Measurements from ENCODE around the gene MCC. TPM values are rescaled to one million over a fixed set of nuclear protein-coding genes. Genes with fewer than 3 reads are reported as not detected.

MCC gene
- total RNA-seq, 1 experiment from 2014 or later: 7.1 TPM

DNA sequence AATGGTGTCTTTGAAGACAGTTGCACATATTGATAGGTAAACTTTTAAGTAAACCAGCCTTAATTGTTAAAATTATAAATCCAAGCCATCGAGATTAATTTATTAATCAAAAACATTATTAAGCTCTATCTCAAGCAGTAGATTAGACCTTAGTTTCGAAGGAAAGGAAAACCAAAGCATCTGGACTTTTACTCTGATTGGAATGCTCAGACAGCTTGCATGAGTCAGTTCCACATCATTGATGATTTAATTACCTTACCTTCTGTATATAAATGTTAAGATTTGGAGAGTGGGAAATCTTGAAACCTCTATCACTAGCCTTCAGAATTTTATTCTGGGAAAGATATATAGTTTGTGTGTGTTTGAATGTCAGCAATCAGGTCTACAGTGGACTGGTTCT, 487.8 kb downstream of the MCC start:
- Histone ChIP-seq H3K27ac (ENCODE audit: low read length) (no peak overlapping the region), H3F3A (ENCODE audit: low read length, unreplicated experiment) (no peaks in the 10 kb centered on the region), H3K9me2 (replicated peaks; ENCODE audit: low read length) (no peaks in the 10 kb centered on the region), H3K9ac (ENCODE audit: low read length) (no peak overlapping the region), H3K4me2 (ENCODE audit: low read length) (no peak overlapping the region), H2AFZ (ENCODE audit: low read length) (no peak overlapping the region), H3K79me2 (ENCODE audit: low read length) (peaks cover 24% of the 10 kb centered on the region), H3K4me3 (ENCODE audit: low read length) (no peak overlapping the region), H3K36me3 (ENCODE audit: low read depth, low read length) (peaks cover 15% of the 10 kb centered on the region; the same call in 1 of the 2 replicates), H3K4me1 (ENCODE audit: insufficient read depth, low read length) (peaks cover 38% of the 10 kb centered on the region), H3K27me3 (ENCODE audit: low read length) (no peaks in the 10 kb centered on the region), H3K9me3 (ENCODE audit: low read length) (no peaks in the 10 kb centered on the region), H4K20me1 (ENCODE audit: low read length) (no peaks in the 10 kb centered on the region)
- TF ChIP-seq EZH2 (IDR thresholded peaks at IDR 0.05; ENCODE audit: low read length, unreplicated experiment): no peak
- TF ChIP-seq EZH2phosphoT487 (IDR thresholded peaks at IDR 0.05; ENCODE audit: borderline replicate concordance, low read length): no peak
- TF ChIP-seq, protein P1, sequence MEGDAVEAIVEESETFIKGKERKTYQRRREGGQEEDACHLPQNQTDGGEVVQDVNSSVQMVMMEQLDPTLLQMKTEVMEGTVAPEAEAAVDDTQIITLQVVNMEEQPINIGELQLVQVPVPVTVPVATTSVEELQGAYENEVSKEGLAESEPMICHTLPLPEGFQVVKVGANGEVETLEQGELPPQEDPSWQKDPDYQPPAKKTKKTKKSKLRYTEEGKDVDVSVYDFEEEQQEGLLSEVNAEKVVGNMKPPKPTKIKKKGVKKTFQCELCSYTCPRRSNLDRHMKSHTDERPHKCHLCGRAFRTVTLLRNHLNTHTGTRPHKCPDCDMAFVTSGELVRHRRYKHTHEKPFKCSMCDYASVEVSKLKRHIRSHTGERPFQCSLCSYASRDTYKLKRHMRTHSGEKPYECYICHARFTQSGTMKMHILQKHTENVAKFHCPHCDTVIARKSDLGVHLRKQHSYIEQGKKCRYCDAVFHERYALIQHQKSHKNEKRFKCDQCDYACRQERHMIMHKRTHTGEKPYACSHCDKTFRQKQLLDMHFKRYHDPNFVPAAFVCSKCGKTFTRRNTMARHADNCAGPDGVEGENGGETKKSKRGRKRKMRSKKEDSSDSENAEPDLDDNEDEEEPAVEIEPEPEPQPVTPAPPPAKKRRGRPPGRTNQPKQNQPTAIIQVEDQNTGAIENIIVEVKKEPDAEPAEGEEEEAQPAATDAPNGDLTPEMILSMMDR (conservative IDR thresholded peaks at IDR 0.05; ENCODE audit: low read depth, low read length): no peak
- peak; percentile 53; the same call in 1 of the 2 replicates for ATAC-seq
- peak; percentile 56 for DNase-seq
- POLR2A ChIA-PET (ENCODE audit: unreplicated experiment): no interaction called here
- BruUV-seq (replicated peaks): no TSS peak
- intact Hi-C loops (cut with micrococcal nuclease): no loop called here
- CTCF ChIA-PET: interaction anchor here (0.6 kb wide), 1 partner anchor 44 kb away, joined by 3 read pairs; no protein-coding TSS in a partner anchor

DNA sequence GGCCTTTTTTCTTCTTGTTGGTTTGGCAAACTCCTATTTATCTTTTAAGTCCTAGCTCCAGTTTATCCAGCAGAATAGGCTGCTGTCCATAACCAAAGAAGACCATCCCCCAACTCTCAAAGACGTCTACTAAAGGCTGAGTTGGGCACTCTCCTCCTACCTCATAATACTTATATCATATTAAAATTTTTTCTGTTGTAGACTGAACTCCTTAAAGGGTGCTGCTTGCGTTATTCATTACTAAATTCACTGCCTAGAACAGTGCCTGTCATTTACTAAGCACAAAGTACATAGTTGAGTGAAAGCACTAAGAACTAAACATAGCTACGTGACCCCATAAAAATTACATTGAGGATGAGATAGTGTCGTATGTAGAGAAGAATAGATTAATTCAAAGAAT, 490.0 kb downstream of the MCC start:
- H3K27ac ChIP-seq (ENCODE audit: low read length): no peak overlapping the region
- peaks cover 24% of the 10 kb centered on the region for H3K79me2 ChIP-seq (ENCODE audit: low read length)
- no peak for ATAC-seq
- no peak overlapping the region for H2AFZ ChIP-seq (ENCODE audit: low read length)
- H3F3A ChIP-seq (ENCODE audit: low read length, unreplicated experiment): no peaks in the 10 kb centered on the region
- peaks cover 9% of the 10 kb centered on the region; the same call in 1 of the 2 replicates for H3K36me3 ChIP-seq (ENCODE audit: low read depth, low read length)
- ChIA-PET CTCF (no interaction called here), POLR2A (ENCODE audit: unreplicated experiment) (no interaction called here)
- H3K4me2 ChIP-seq (ENCODE audit: low read length): no peak overlapping the region
- H3K4me3 ChIP-seq (ENCODE audit: low read length): no peak overlapping the region
- no peak overlapping the region for H3K9ac ChIP-seq (ENCODE audit: low read length)
- peaks cover 22% of the 10 kb centered on the region for H3K4me1 ChIP-seq (ENCODE audit: insufficient read depth, low read length)
- TF ChIP-seq EZH2phosphoT487 (IDR thresholded peaks at IDR 0.05; ENCODE audit: borderline replicate concordance, low read length) (no peak), EZH2 (IDR thresholded peaks at IDR 0.05; ENCODE audit: low read length, unreplicated experiment) (no peak)
- TF ChIP-seq, protein P1 (conservative IDR thresholded peaks at IDR 0.05; ENCODE audit: low read depth, low read length): no peak
- no peaks in the 10 kb centered on the region for H4K20me1 ChIP-seq (ENCODE audit: low read length)
- DNase-seq: no peak
- intact Hi-C loops (cut with micrococcal nuclease): no loop called here
- H3K9me3 ChIP-seq (ENCODE audit: low read length): no peaks in the 10 kb centered on the region
- H3K27me3 ChIP-seq (ENCODE audit: low read length): no peaks in the 10 kb centered on the region
- no TSS peak for BruUV-seq (replicated peaks)
- no peaks in the 10 kb centered on the region for H3K9me2 ChIP-seq (replicated peaks; ENCODE audit: low read length)

GRCh38 chr5:112996830-112997374, 491.4 kb downstream of the MCC start:
- Histone ChIP-seq H3K4me3 (ENCODE audit: low read length) (no peak overlapping the region), H3K36me3 (ENCODE audit: low read depth, low read length) (peaks cover 9% of the 10 kb centered on the region; the same call in 1 of the 2 replicates), H4K20me1 (ENCODE audit: low read length) (no peaks in the 10 kb centered on the region), H3K9ac (ENCODE audit: low read length) (no peak overlapping the region), H3F3A (ENCODE audit: low read length, unreplicated experiment) (no peaks in the 10 kb centered on the region), H3K9me2 (replicated peaks; ENCODE audit: low read length) (no peaks in the 10 kb centered on the region), H2AFZ (ENCODE audit: low read length) (no peak overlapping the region), H3K27ac (ENCODE audit: low read length) (no peak overlapping the region), H3K27me3 (ENCODE audit: low read length) (no peaks in the 10 kb centered on the region), H3K4me1 (ENCODE audit: insufficient read depth, low read length) (peaks cover 13% of the 10 kb centered on the region), H3K4me2 (ENCODE audit: low read length) (no peak overlapping the region), H3K79me2 (ENCODE audit: low read length) (peaks cover 24% of the 10 kb centered on the region), H3K9me3 (ENCODE audit: low read length) (no peaks in the 10 kb centered on the region)
- CTCF ChIA-PET: interaction anchor here (0.7 to 1.3 kb wide), 2 partner anchors 335 to 383 kb away, joined by 4 read pairs; no protein-coding TSS in a partner anchor
- DNase-seq (no peak), ATAC-seq (no peak)
- TF ChIP-seq EZH2phosphoT487 (IDR thresholded peaks at IDR 0.05; ENCODE audit: borderline replicate concordance, low read length) (no peak), EZH2 (IDR thresholded peaks at IDR 0.05; ENCODE audit: low read length, unreplicated experiment) (no peak)
- TF ChIP-seq, protein P1 (conservative IDR thresholded peaks at IDR 0.05; ENCODE audit: low read depth, low read length): no peak
- POLR2A ChIA-PET (ENCODE audit: unreplicated experiment): no interaction called here
- intact Hi-C loops (cut with micrococcal nuclease): loop anchor here (1.0 to 2.0 kb wide), 4 partner anchors 41 to 609 kb away; no protein-coding TSS in a partner anchor
- BruUV-seq (replicated peaks): no TSS peak

All from PC-3 (cell line).